Mesenchymal stem cell (in vitro differentiated cells and primary cell): ENCODE results near the gene FBN2.
A peak's percentile ranks its signal among the peaks of the same experiment; 100 is the strongest.

Experiments
- DNase-seq: peaks from one replicate; pipeline ENCODE4 v3.0.0-alpha.2; 2013
- H2AFZ ChIP-seq: one replicate; pipeline ENCODE4 v1.6.1; 2013; ENCODE audit warnings: low read depth, mild to moderate bottlenecking, control low read depth, inconsistent platforms, low read length, moderate library complexity
- H2AK5ac ChIP-seq: 2 replicates; pipeline ENCODE4 v1.6.1; 2013; ENCODE audit warnings: low read length, moderate library complexity, mild to moderate bottlenecking, inconsistent platforms; ENCODE audit not compliant: severe bottlenecking
- H2BK120ac ChIP-seq: one replicate; pipeline ENCODE4 v1.6.1; 2013; ENCODE audit warnings: low read depth, mild to moderate bottlenecking, inconsistent platforms, low read length, moderate library complexity
- H2BK12ac ChIP-seq, 2 experiments: one replicate each; pipeline ENCODE4 v1.6.1; 2013; ENCODE audit warnings: inconsistent platforms in 2 of 2, low read length in 2 of 2, mild to moderate bottlenecking in 2 of 2, moderate library complexity in 2 of 2, control low read depth in 1 of 2
- H2BK15ac ChIP-seq: one replicate; pipeline ENCODE4 v1.6.1; 2013; ENCODE audit warnings: mild to moderate bottlenecking, low read depth, inconsistent platforms; ENCODE audit not compliant: poor library complexity, severe bottlenecking
- H2BK5ac ChIP-seq: 2 replicates; pipeline ENCODE4 v1.6.1; 2013; ENCODE audit warnings: low read depth, mild to moderate bottlenecking, low read length, control low read depth, inconsistent platforms; ENCODE audit not compliant: poor library complexity, severe bottlenecking
- H3K14ac ChIP-seq, 2 experiments: one replicate each; pipeline ENCODE4 v1.6.1; 2013; ENCODE audit warnings: inconsistent platforms in 2 of 2, low read length in 2 of 2, control low read depth in 1 of 2, mild to moderate bottlenecking in 1 of 2, moderate library complexity in 1 of 2
- H3K18ac ChIP-seq, 2 experiments: one replicate each; pipeline ENCODE4 v1.6.1; 2013; ENCODE audit warnings: inconsistent platforms in 2 of 2, low read length in 2 of 2, control low read depth in 1 of 2, low read depth in 1 of 2, mild to moderate bottlenecking in 1 of 2
- H3K23ac ChIP-seq, 2 experiments: one replicate each; pipeline ENCODE4 v1.6.1; 2013; ENCODE audit warnings: inconsistent platforms in 2 of 2, low read length in 2 of 2, mild to moderate bottlenecking in 2 of 2, moderate library complexity in 2 of 2, control low read depth in 1 of 2
- H3K27ac ChIP-seq: 2 replicates; pipeline ENCODE4 v1.5.1; 2013; ENCODE audit warnings: mild to moderate bottlenecking, moderate library complexity, low read length, control low read depth, inconsistent platforms; ENCODE audit not compliant: poor library complexity, severe bottlenecking
- H3K27me3 ChIP-seq, 2 experiments: 2 replicates each; pipeline versions ENCODE4 v1.6.1 to v1.7.0; 2013; ENCODE audit warnings: low read length in 2 of 2, mild to moderate bottlenecking in 2 of 2, moderate library complexity in 2 of 2, control low read depth in 1 of 2, inconsistent platforms in 1 of 2; ENCODE audit not compliant: control insufficient read depth in 1 of 2, insufficient read depth in 1 of 2
- H3K36me3 ChIP-seq, 2 experiments: 2 replicates each; pipeline versions ENCODE4 v1.6.1 to v1.7.0; 2013; ENCODE audit warnings: low read length in 2 of 2, control low read depth in 1 of 2, inconsistent platforms in 1 of 2, low read depth in 1 of 2, mild to moderate bottlenecking in 1 of 2; ENCODE audit not compliant: insufficient read depth in 2 of 2, control insufficient read depth in 1 of 2
- H3K4ac ChIP-seq, 2 experiments: one replicate each; pipeline ENCODE4 v1.6.1; 2013; ENCODE audit warnings: inconsistent platforms in 2 of 2, low read length in 2 of 2, mild to moderate bottlenecking in 2 of 2, moderate library complexity in 2 of 2, control low read depth in 1 of 2, low read depth in 1 of 2
- H3K4me1 ChIP-seq: 2 replicates; pipeline ENCODE4 v1.6.1; 2013; ENCODE audit warnings: low read depth, low read length, control low read depth; ENCODE audit not compliant: control insufficient read depth, insufficient read depth
- H3K4me2 ChIP-seq: 2 replicates; pipeline ENCODE4 v1.6.1; 2013; ENCODE audit warnings: low read length, mild to moderate bottlenecking, inconsistent platforms; ENCODE audit not compliant: poor library complexity, severe bottlenecking
- H3K4me3 ChIP-seq, 2 experiments: 2 replicates each; pipeline versions ENCODE4 v1.5.1 to v1.7.0; 2013; ENCODE audit warnings: low read length in 2 of 2, mild to moderate bottlenecking in 2 of 2, control low read depth in 1 of 2, low read depth in 1 of 2; ENCODE audit not compliant: insufficient read depth in 1 of 2
- H3K79me1 ChIP-seq: replicated peaks from 2 replicates; pipeline ENCODE4 v1.6.1; 2013; ENCODE audit warnings: mild to moderate bottlenecking, control low read depth, low read length, inconsistent platforms; ENCODE audit not compliant: poor library complexity, severe bottlenecking
- H3K9ac ChIP-seq: 2 replicates; pipeline ENCODE4 v1.7.0; 2013; ENCODE audit warnings: mild to moderate bottlenecking, low read length, moderate library complexity
- H3K9me3 ChIP-seq: 2 replicates; pipeline ENCODE4 v1.7.0; 2013; ENCODE audit warnings: mild to moderate bottlenecking, low read length; ENCODE audit not compliant: control insufficient read depth
- H4K8ac ChIP-seq: one replicate; pipeline ENCODE4 v1.6.1; 2013; ENCODE audit warnings: inconsistent platforms, mild to moderate bottlenecking, low read length, moderate library complexity
- H4K91ac ChIP-seq: one replicate; pipeline ENCODE4 v1.6.1; 2013; ENCODE audit warnings: mild to moderate bottlenecking, low read length, inconsistent platforms
- WGBS: methylation state at CpG from one replicate; pipeline ENCODE4 v1.1.7; 2013; ENCODE audit warnings: mixed read lengths; 5-methylcytosine and 5-hydroxymethylcytosine counted together

Gene FBN2

DNA sequence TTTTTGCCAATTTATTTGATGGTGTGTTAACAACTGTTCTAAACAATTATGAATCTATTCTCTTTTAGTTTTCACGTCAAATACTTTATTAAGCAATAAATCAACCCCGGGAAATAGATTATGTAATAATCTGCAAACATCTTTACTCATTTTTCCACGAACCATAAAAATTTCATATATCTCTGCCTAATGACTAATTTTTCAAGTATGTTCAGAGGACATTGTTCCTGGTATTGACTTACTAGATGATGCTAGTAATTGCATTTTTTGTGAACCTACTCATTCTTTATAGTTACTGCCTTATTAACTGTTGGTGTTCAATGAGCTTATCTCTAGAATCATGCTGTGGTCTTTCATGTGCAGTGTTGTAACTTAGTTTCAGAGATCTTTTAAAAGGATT, 41.0 kb upstream of the FBN2 start:
- no peak overlapping the region for H3K23ac ChIP-seq
- no peak overlapping the region for H2AK5ac ChIP-seq
- no peak overlapping the region for H3K14ac ChIP-seq
- no peak overlapping the region for H2BK12ac ChIP-seq
- H3K36me3 ChIP-seq = no peaks in the 10 kb centered on the region
- H3K4me3 ChIP-seq = no peak overlapping the region
- no peaks in the 10 kb centered on the region for H3K27me3 ChIP-seq
- H3K4ac ChIP-seq = no peak overlapping the region
- no peak overlapping the region for H2AFZ ChIP-seq
- no peak overlapping the region for H2BK120ac ChIP-seq
- H3K18ac ChIP-seq = no peak overlapping the region
- no peak overlapping the region for H4K8ac ChIP-seq
- H3K9ac ChIP-seq = no peak overlapping the region
- no peak overlapping the region for H3K27ac ChIP-seq
- peak; percentile 27 for DNase-seq
- no peaks in the 10 kb centered on the region for H3K9me3 ChIP-seq
- no peak overlapping the region for H4K91ac ChIP-seq
- no peak overlapping the region for H3K4me2 ChIP-seq
- WGBS = 49% methylated on average over 3 of the region's 3 CpGs
- H3K4me1 ChIP-seq = peaks cover 3% of the 10 kb centered on the region
- H2BK5ac ChIP-seq = no peak overlapping the region
- no peaks in the 10 kb centered on the region for H3K79me1 ChIP-seq
- no peak overlapping the region for H2BK15ac ChIP-seq

DNA sequence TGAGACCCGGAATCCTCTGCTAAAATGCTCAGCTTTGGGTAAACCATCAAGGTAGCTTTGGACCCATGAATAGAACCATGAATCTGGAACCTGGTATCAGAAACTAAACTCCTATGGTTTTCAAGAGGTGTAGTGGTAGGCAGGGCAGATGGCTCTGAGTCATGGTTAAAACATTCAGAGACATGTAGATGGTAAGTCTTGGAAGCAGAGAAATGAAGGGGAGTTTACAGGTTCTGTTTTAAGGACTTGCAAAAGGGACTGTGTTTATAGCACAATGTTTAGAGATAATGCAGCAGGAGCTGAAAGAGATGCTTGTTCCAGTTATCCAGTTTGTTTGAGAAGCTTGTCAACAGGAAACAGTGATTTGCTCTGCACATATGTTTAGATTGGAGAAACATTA, 36.0 kb upstream of the FBN2 start:
- no peaks in the 10 kb centered on the region for H3K9me3 ChIP-seq
- no peak overlapping the region for H2BK15ac ChIP-seq
- no peaks in the 10 kb centered on the region for H3K36me3 ChIP-seq
- H2BK12ac ChIP-seq = no peak overlapping the region
- no peak overlapping the region for H2BK5ac ChIP-seq
- H3K23ac ChIP-seq = no peak overlapping the region
- no peak overlapping the region for H2AFZ ChIP-seq
- H2BK120ac ChIP-seq = no peak overlapping the region
- no peak overlapping the region for H4K91ac ChIP-seq
- H3K14ac ChIP-seq = no peak overlapping the region
- H3K4me3 ChIP-seq = no peak overlapping the region
- H3K9ac ChIP-seq = no peak overlapping the region
- H3K4me1 ChIP-seq = peaks cover 6% of the 10 kb centered on the region
- H3K27ac ChIP-seq = peak overlapping the region; percentile 12
- H3K4ac ChIP-seq = no peak overlapping the region
- no peak overlapping the region for H4K8ac ChIP-seq
- no peaks in the 10 kb centered on the region for H3K79me1 ChIP-seq
- no peaks in the 10 kb centered on the region for H3K27me3 ChIP-seq
- H2AK5ac ChIP-seq = no peak overlapping the region
- no peak overlapping the region for H3K4me2 ChIP-seq
- H3K18ac ChIP-seq = no peak overlapping the region
- WGBS = 94% methylated on average over 1 of the region's 1 CpG
- DNase-seq = peak; percentile 51

DNA sequence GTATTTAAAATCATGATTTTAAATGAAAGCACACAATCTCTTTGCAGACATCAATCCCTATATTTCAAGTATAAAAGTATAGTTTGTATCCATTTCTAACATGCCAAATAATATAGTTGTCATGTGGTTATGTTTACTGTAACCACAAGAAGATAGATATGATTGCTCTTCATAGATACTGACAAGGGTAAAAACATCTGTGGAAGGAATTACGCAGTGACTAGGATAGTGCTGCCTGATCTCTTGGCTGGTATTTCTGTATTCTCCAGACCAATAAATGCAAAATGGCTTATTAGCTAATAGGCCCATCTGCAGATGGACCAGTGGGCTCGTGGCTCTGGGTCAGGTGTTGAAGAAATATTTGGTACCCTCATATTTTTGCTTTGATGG, 34.9 kb upstream of the FBN2 start:
- Histone ChIP-seq H2BK120ac (no peak overlapping the region), H2AFZ (no peak overlapping the region), H3K23ac (no peak overlapping the region), H2BK5ac (no peak overlapping the region), H2BK15ac (no peak overlapping the region), H4K8ac (no peak overlapping the region), H3K4ac (no peak overlapping the region), H4K91ac (no peak overlapping the region), H3K27me3 (no peaks in the 10 kb centered on the region), H3K4me1 (peaks cover 6% of the 10 kb centered on the region), H3K27ac (no peak overlapping the region), H2BK12ac (no peak overlapping the region), H3K14ac (no peak overlapping the region), H3K4me2 (no peak overlapping the region), H2AK5ac (no peak overlapping the region), H3K18ac (no peak overlapping the region), H3K36me3 (no peaks in the 10 kb centered on the region), H3K4me3 (no peak overlapping the region), H3K79me1 (no peaks in the 10 kb centered on the region), H3K9ac (no peak overlapping the region), H3K9me3 (no peaks in the 10 kb centered on the region)
- WGBS = 90% methylated on average over 1 of the region's 2 CpGs
- DNase-seq = no peak

DNA sequence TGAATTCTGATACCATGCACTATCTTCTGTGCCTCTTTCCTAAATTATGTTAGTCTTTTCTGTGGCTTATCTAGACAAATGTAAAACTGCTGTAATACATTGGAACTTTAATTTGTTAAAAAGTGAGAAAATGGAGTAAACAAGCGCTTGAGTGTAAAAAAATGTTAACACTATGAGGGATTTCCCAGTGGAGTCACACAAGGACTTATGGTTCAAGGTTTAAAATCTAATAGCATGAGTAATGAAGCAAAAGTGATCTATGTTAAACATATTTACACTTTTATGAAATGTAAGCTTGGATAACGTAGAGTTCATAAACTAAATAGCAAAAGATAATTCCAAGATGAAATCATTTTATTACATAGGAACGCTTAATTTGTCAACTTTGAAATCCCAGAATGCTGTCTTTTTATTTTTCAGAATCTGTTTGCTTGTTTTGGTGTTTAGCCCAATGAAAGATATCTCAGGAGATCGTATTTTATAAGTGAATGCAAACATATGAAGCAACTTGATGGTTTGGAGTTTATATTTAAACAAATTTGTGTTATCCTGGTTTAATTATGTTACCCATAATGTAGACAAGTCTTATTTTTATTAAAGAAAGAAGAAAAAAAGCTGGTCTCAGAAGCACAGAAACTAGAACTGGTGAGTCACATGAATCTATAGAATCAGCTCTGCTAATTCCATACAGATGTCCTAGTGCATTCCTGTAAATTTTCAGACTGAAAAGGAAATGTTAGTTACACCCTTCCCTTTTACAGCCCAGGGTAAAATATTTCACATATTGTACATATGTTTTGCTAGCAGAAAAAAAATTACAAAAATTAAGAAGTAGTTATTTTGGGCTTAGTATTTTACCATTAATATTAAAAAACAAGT, 34.2 kb upstream of the FBN2 start:
- no peak overlapping the region for H3K4ac ChIP-seq
- H3K9me3 ChIP-seq = no peaks in the 10 kb centered on the region
- H4K8ac ChIP-seq = no peak overlapping the region
- H2BK5ac ChIP-seq = no peak overlapping the region
- H3K4me3 ChIP-seq = no peak overlapping the region
- no peak overlapping the region for H3K4me2 ChIP-seq
- H3K9ac ChIP-seq = no peak overlapping the region
- no peak overlapping the region for H3K14ac ChIP-seq
- H3K4me1 ChIP-seq = peaks cover 6% of the 10 kb centered on the region
- H3K79me1 ChIP-seq = no peaks in the 10 kb centered on the region
- H3K36me3 ChIP-seq = no peaks in the 10 kb centered on the region
- H3K18ac ChIP-seq = no peak overlapping the region
- DNase-seq = peak; percentile 19
- 85% methylated on average over 3 of the region's 4 CpGs for WGBS
- H2BK12ac ChIP-seq = no peak overlapping the region
- H4K91ac ChIP-seq = no peak overlapping the region
- H2BK120ac ChIP-seq = no peak overlapping the region
- no peak overlapping the region for H2BK15ac ChIP-seq
- H2AFZ ChIP-seq = no peak overlapping the region
- H3K23ac ChIP-seq = no peak overlapping the region
- no peak overlapping the region for H3K27ac ChIP-seq
- H3K27me3 ChIP-seq = no peaks in the 10 kb centered on the region
- no peak overlapping the region for H2AK5ac ChIP-seq
